SKM-1 (cell line): Measurements from ENCODE around the gene OR2D2.
"Not testable (repeated sequence)": the region's sequence is repeated elsewhere in the genome, so short reads cannot be mapped to it uniquely, and the experiment has no call there.

ENCODE experiments used
- DNase-seq: peaks from one replicate; lab custom pipeline; 2025; ENCODE audit not compliant: unreplicated experiment; lab: John Stamatoyannopoulos, UW

The OR2D2 gene

GRCh38 chr11:6892400-6892799 is at the start of gene OR2D2:
TSS of gene OR2D2 (minus strand) at chr11:6892500. CDS start at chr11:6892500, 0 bp downstream.
- DNase-seq: no peak

- DNase-seq: no peak
Measured at GRCh38 chr11:6941970-6942369, 49.7 kb upstream of the OR2D2 start.

DNA sequence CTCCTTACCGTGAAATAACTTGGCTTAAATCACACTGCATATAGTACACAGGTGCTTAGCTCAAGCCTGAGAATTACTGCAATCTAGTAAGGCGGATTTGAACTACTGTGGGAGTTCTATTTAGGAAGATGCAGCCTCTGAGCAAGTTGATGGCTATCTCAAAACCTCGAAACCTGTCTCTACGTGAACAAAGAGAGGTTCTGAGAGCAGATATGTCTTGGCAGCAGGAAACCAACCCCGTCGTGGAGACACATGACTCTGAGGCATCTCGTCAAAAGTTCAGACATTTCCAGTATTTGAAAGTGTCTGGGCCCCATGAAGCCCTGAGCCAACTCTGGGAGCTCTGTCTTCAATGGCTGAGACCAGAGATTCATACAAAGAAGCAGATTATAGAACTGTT is 39.8 kb upstream of the OR2D2 start:
- no peak for DNase-seq

GRCh38 chr11:6931146-6931713 is 38.9 kb upstream of the OR2D2 start:
- no peak for DNase-seq

DNA sequence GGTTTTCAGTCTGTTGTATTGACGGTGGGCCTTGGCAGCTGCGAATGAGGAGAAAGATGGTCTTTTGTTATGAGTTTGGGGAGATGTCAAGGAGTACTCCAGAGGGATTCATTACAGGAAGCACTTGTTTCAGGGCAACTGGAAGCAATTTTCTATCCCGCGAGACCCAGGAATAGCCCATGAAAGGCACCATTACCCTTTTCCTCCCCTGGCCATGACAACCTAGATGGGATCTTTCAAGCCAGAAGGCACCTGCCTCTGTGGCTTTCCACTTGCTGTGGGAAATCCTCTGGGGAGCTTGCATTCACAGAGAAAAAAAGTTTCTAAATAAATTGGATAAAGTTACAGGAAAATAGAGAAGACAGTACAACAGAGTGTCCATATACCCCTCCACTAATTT is 36.6 kb upstream of the OR2D2 start:
- no peak for DNase-seq

DNA sequence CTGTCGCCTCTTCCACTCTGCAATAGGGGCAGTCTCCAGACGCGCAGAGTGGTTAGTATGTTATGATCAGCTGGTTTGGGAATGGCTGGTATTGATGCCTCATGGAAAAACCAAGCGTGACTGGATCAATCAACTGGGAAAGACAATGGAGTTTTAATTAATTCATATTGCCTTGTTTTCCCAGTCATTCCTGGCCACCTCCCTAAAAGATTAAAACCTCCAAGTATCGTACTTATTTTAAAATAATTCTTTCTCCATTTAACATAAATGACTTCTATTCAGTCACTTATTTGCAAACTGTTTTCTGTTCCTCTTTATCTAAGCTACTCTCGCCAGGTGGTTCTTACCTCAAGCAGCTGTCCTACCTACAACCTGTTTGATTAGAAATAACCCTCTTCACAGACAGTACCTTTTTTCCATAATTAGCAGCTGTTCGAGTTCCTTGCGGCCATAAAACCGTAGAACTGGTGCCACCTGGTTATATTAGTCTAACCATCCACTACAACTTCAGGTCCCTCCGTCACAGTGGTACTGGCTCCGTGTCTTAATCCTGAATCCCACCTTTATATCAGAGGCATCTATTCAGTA is 34.8 kb upstream of the OR2D2 start:
- no peak for DNase-seq

DNA sequence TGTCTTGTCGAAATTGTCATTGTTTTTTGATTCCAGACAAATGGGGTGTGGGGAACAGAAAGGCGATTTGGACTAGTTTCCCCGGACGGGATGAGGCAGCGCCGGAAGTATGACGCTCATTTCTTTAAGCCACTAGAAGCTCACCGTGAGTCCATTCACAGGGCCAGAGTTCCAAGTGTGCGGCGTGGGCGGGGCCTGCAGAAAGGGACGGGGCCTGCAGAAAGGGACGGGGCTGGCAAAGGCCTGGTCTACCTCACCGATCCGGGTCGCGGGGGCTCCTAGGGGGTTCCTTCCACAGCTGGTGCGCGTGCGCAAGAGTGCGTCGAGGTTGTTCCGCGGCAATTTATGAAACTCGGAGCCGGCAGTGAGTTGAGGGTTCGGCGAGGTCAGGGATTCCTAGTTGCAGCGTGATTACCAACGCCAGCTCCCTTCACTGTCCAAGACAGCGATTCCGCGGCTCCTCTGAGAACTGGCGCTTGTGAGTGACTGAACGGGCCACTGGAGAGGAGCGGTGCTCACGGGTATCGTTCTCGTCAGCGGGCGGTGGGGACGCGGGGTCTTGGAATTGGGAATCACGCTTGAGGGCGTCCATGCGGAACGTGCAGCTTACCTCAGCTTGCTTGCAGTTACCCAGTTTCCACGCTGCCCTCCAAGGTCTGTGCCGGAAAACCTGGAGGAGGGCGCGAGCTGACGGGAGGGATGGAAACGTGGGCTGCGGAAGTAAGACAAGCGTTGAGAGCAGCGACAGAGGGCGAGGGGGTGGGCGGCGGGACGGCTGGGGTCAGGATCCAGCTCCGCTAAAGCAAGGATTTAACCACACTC is 34.1 kb upstream of the OR2D2 start, which contains the start of gene ZNF215:
Gene ZNF215 (plus strand): TSS at position 219 of the 822 bp plus-strand sequence. CDS start 5,847 bp downstream, outside the sequence.
- DNase-seq: peak; percentile 71

DNA sequence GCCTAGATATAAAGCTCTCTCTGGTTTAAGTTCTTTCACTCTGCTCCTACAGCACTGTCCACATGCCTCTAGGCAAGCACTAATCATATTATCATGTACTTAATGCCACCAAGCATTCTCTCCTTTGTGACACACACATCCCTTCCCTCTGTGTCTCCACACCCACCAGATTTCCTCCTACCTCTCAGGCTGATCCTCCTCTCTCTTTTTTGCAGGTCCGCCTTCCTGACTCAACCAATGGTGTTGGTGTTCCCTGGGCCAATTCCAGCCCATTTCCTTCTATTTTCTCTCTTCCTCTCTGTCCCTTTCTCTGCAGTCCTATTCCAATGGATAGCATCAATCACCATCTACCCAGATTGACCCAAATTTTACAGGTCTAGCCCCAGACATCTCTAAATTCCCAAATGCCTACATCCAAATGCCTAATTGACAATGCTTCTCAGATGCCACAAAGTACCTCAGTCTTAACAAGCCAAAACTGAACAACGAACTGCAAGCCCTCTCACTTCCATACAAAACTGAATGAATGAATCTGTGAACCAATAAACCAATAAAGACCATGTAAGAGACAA is 33.4 kb upstream of the OR2D2 start:
- DNase-seq: no peak

- no peak for DNase-seq
Measured at GRCh38 chr11:6925007-6925577, 32.8 kb upstream of the OR2D2 start.

DNA sequence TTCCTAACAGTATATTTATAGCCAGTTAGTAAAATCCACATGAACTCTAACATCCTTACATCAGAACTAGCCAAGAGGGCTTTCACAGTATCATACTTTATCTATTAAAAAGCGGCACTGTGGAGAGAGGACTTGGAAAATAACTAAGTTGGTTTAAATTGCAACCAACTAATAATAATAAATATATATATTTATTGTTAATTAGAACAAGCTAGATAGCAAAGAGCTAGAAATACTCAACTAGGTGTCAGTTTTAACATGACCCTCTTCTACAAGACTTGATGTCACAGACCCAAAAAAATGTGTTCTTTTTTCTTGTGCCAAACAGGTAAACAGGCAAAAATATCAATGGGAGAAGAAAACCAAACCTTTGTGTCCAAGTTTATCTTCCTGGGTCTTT is 28.4 kb upstream of the OR2D2 start, which contains the start of gene OR2D3:
Gene OR2D3 (plus strand): TSS at position 301 of the 400 bp plus-strand sequence. CDS start 0 bp downstream, at position 301.
- DNase-seq: no peak

GRCh38 chr11:6919698-6920097 is 27.4 kb upstream of the OR2D2 start:
- no peak for DNase-seq

GRCh38 chr11:6911948-6912347 is 19.6 kb upstream of the OR2D2 start:
- DNase-seq: no peak

- DNase-seq: no peak
Measured at GRCh38 chr11:6911378-6911777, 19.1 kb upstream of the OR2D2 start.

- not testable (repeated sequence) for DNase-seq
Measured at GRCh38 chr11:6904804-6905203, 12.5 kb upstream of the OR2D2 start.

- no peak for DNase-seq
Measured at GRCh38 chr11:6900327-6900999, 8.2 kb upstream of the OR2D2 start.

DNA sequence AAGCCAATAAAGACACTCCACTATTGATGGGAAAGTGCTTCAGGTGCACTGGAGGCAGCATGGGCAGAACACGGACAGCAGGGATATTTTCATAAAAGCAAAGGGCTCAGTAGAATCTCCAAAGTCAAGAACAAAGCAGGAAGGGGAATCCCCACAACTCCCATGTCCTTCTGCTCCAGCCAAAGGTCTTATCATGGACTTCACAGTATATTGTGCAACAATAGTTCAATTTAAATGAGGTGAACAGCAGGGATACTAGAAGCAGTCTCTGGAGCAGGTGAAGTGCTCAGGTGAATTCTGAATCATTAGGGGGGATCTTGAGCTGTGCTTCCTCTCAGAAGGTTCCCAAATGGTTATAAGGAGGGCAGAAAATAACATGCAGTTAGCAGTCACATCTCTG is 6.6 kb upstream of the OR2D2 start:
- DNase-seq: no peak

DNA sequence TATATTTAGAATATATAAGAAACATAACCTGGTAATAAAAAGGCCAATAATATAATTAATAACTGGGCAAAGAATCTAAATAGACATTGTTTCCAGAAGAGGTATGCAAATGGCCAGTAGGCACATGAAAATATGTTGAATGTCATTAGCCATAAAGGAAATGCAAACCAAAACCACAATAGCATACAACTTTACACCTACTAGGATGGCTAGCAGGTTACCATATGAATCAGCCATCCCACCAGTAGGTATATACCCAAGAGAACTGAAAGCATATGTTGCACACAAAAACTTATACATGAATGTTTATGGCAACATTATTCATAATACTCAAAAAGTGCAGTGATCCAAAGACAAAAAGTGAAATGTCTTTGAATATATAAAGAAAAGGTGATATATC is 2.7 kb upstream of the OR2D2 start:
- DNase-seq: no peak

DNA sequence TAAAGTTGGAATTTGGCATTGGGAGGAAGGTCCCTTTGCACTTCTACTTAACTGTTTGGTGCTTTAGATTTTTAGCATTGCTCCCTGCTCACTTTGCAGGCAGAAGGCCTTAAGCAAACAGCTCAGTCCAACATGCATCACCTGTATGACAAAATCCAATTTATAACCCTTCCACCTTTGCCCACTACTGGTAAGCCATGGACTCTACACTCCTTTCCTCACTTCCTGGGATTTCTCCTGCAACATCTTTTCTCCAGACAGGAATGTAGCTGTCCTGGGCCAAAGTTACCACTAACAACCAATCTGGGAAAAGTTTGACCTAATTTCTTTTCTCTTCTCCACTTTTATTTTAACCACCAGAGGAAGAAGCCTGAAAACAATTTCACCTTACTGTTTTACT is 1.8 kb upstream of the OR2D2 start:
- DNase-seq: no peak

- DNase-seq: no peak
Measured at GRCh38 chr11:6889835-6890234, 2.5 kb downstream of the OR2D2 start.

DNA sequence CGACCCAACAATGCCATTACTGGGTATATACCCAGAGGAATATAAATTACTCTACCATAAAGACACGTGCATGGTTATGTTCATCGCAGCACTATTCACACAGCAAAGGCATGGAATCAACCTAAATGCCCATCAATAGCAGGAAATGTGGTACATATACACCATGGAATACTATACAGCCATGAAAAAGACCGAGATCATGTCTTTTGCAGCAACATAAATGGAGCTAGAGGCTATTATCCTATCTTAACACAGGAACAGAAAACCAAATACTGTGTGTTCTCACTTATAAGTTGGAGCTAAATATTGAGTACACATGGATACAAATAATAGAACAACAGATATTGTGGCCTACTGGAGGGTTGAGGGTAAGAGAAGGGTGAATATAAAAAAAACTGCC is 3.5 kb downstream of the OR2D2 start:
- DNase-seq: no peak

DNA sequence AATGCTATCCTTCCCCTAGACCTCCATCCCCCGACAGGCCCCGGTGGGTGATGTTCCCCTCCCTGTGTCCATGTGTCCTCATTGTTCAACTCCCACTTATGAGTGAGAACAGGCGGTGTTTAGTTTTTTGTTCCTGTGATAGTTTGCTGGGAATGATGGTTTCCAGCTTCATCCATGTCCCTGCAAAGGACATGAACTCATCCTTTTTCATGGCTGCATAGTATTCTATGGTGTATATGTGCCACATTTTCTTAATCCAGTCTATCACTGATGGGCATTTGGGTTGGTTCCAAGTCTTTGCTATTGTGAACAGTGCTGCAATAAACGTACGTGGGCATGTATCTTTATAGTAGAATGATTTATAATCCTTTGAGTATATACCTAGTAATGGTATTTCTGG is 4.6 kb downstream of the OR2D2 start:
- not testable (repeated sequence) for DNase-seq
